HepG2 (cell line): Measurements from ENCODE around the gene SEC24B. TPM values are rescaled to one million over a fixed set of nuclear protein-coding genes. Genes with fewer than 3 reads are reported as not detected.

ENCODE experiments used
- ATAC-seq: fragments of 200-7000 bp; cut with Tn5 transposase; 3 replicates; pipeline ENCODE4 v1.9.1; 2020; ENCODE audit warnings: mild to moderate bottlenecking, moderate library complexity
- BruUV-seq: library from RNA; stranded (reverse); fragments of 400-500 nt; replicated peaks from 2 replicates; lab custom pipeline; 2021; lab: Mats Ljungman, UMichigan
- CTCF ChIA-PET: fragments of 300-600 bp; formaldehyde crosslinking; extraction: SDS; loops from one replicate; lab custom pipeline; 2021; ENCODE audit warnings: low total read pairs, inconsistent platforms, low intra/inter-chr PET ratio; lab: Yijun Ruan, JAX
- POLR2A ChIA-PET: fragments of 350-600 bp; sonication (Branson Sonifier 250); formaldehyde crosslinking; loops from one replicate; lab custom pipeline; 2020; ENCODE audit warnings: antibody characterized with exemption, inconsistent platforms; lab: Yijun Ruan, JAX
- DNase-seq: peaks from one replicate; pipeline ENCODE4 v3.0.0-alpha.2; 2015; ENCODE audit warnings: low spot score
- FAIRE-seq: peaks from 3 replicates; lab custom pipeline; 2011; peaks lifted over from hg19 to GRCh38; lab: Jason Lieb, UNC
- H2AFZ ChIP-seq: one replicate; pipeline ENCODE4 v1.6.1; 2011; ENCODE audit warnings: low read length, inconsistent platforms
- H3K27ac ChIP-seq: fragments of 300-600 bp; 3 replicates; pipeline ENCODE4 v1.8.0; 2011; ENCODE audit warnings: mixed run types, mild to moderate bottlenecking, mixed read lengths, low read length, inconsistent platforms; ENCODE audit not compliant: insufficient read depth; ENCODE audit errors: extremely low read length
- H3K27me3 ChIP-seq, 2 experiments: fragments of 200-600 bp in 1 of 2; 2 replicates in 1 of 2; 3 replicates in 1 of 2; pipeline versions ENCODE4 v1.6.0 to v1.8.0; 2011; ENCODE audit warnings: low read length in 2 of 2, mild to moderate bottlenecking in 2 of 2, moderate library complexity in 2 of 2, inconsistent platforms in 1 of 2; ENCODE audit not compliant: insufficient read depth in 2 of 2, control insufficient read depth in 1 of 2
- H3K36me3 ChIP-seq, 2 experiments: fragments of 200-600 bp in 1 of 2; replicated peaks in 1 of 2; 2 replicates in 1 of 2; 3 replicates in 1 of 2; pipeline versions ENCODE4 v1.5.1 to v1.8.0; 2011; ENCODE audit warnings: low read length in 2 of 2, inconsistent platforms in 1 of 2; ENCODE audit not compliant: insufficient read depth in 2 of 2, control insufficient read depth in 1 of 2
- H3K4me1 ChIP-seq: 2 replicates; pipeline ENCODE4 v1.5.1; 2012; ENCODE audit warnings: low read length, inconsistent platforms; ENCODE audit not compliant: insufficient read depth
- H3K4me2 ChIP-seq: 2 replicates; pipeline ENCODE4 v1.6.0; 2011; ENCODE audit warnings: low read depth, low read length, inconsistent platforms
- H3K4me3 ChIP-seq, 3 experiments: fragments of 200-600 bp in 1 of 3; sonication (generic), shearing (Covaris generic) in 1 of 3; replicated peaks in 1 of 3; 2 replicates each; pipeline ENCODE4 v1.5.1; 2011 to 2016; ENCODE audit warnings: low read length in 3 of 3, inconsistent platforms in 2 of 3, low read depth in 2 of 3, mild to moderate bottlenecking in 2 of 3, control low read depth in 1 of 3, mixed read lengths in 1 of 3; ENCODE audit not compliant: insufficient read depth in 1 of 3
- H3K79me2 ChIP-seq: one replicate; pipeline ENCODE4 v1.6.1; 2011; ENCODE audit warnings: low read length, inconsistent platforms; ENCODE audit not compliant: insufficient read depth
- H3K9ac ChIP-seq: 2 replicates; pipeline ENCODE4 v1.6.0; 2011; ENCODE audit warnings: mild to moderate bottlenecking, low read depth, low read length, inconsistent platforms; ENCODE audit not compliant: insufficient read depth
- H3K9me3 ChIP-seq: 2 replicates; pipeline ENCODE4 v1.5.1; 2012; ENCODE audit warnings: mild to moderate bottlenecking, low read length
- H4K20me1 ChIP-seq: 2 replicates; pipeline ENCODE4 v1.6.0; 2011; ENCODE audit warnings: inconsistent platforms, mild to moderate bottlenecking, low read length, moderate library complexity; ENCODE audit not compliant: insufficient read depth
- FOXO4 ChIP-seq: sonication (generic); formaldehyde crosslinking; conservative IDR thresholded peaks from 2 replicates; pipeline ENCODE4 v1.8.1; 2023; ENCODE audit warnings: missing genetic modification reagents
- GMEB1 ChIP-seq: sonication (generic); formaldehyde crosslinking; IDR thresholded peaks from 2 replicates; pipeline ENCODE4 v1.5.1; 2020; ENCODE audit warnings: missing genetic modification reagents, mild to moderate bottlenecking, borderline replicate concordance
- HDAC1 ChIP-seq: sonication (generic); formaldehyde crosslinking; IDR thresholded peaks from 2 replicates; pipeline ENCODE4 v1.5.1; 2020; ENCODE audit warnings: mild to moderate bottlenecking, missing genetic modification reagents
- IRF1 ChIP-seq: sonication (generic); formaldehyde crosslinking; IDR thresholded peaks from 2 replicates; pipeline ENCODE4 v1.4.0; 2020; ENCODE audit warnings: low read depth, mild to moderate bottlenecking, missing genetic modification reagents
- MTA1 ChIP-seq: sonication (generic); formaldehyde crosslinking; IDR thresholded peaks from 2 replicates; pipeline ENCODE4 v1.4.0; 2020; ENCODE audit warnings: missing genetic modification reagents, mild to moderate bottlenecking, borderline replicate concordance
- PHF21A ChIP-seq: sonication (generic); formaldehyde crosslinking; IDR thresholded peaks from 2 replicates; pipeline ENCODE4 v1.5.0; 2020; ENCODE audit warnings: mild to moderate bottlenecking, missing genetic modification reagents
- PHF8 ChIP-seq: sonication (generic); formaldehyde crosslinking; IDR thresholded peaks from 2 replicates; pipeline ENCODE4 v1.5.0; 2020; ENCODE audit warnings: missing genetic modification reagents
- SOX6 ChIP-seq, 2 experiments: fragments of 450-650 bp in 1 of 2; sonication (generic) in 1 of 2; formaldehyde crosslinking in 1 of 2; IDR thresholded peaks; 2 replicates each; pipeline versions ENCODE4 v1.4.0 to v1.6.1; 2017 to 2020; ENCODE audit warnings: antibody characterized with exemption in 1 of 2, mild to moderate bottlenecking in 1 of 2, missing genetic modification reagents in 1 of 2
- ZFX ChIP-seq: sonication (generic); formaldehyde crosslinking; IDR thresholded peaks from 2 replicates; pipeline ENCODE4 v1.4.0; 2020; ENCODE audit warnings: mild to moderate bottlenecking, low read depth, missing genetic modification reagents, moderate library complexity
- ZMYM4 ChIP-seq: sonication (generic); formaldehyde crosslinking; IDR thresholded peaks from 2 replicates; pipeline ENCODE4 v1.8.1; 2023; ENCODE audit warnings: mild to moderate bottlenecking, missing genetic modification reagents
- ZNF292 ChIP-seq: sonication (generic); formaldehyde crosslinking; IDR thresholded peaks from 2 replicates; pipeline ENCODE4 v1.8.1; 2022; ENCODE audit warnings: mild to moderate bottlenecking, low read depth, missing genetic modification reagents, borderline replicate concordance
- WGBS: methylation state at CpG from one replicate; pipeline ENCODE4 v1.1.6; 2017; ENCODE audit warnings: low lambda C conversion rate; 5-methylcytosine and 5-hydroxymethylcytosine counted together
- in situ Hi-C: cut with HindIII; loops from 2 replicates; pipeline ENCODE4 v1.10.0; 2017; ENCODE audit warnings: low pct_unique_long_range_greater_than_20kb; ENCODE audit not compliant: extremely low pct_ligation_motif_present
- intact Hi-C: fragments of 100-400 bp; cut with micrococcal nuclease; formaldehyde crosslinking; loops from one replicate; pipeline ENCODE4 v1.10.0; 2022; ENCODE audit not compliant: unreplicated experiment
- polyA plus RNA-seq, 8 experiments: library from polyadenylated mRNA; depleted of rRNA in 3 of 8; stranded (reverse) in 7 of 8; unstranded in 1 of 8; fragments of >200 nt; fragmentation: Illumina TruSeq in 4 of 8; extraction: Trizol in 4 of 8; gene quantifications; 2 replicates each; pipeline versions ENCODE4 v1.2.1 to v1.2.3, GENCODE V29; 2011 to 2016; ENCODE audit warnings: low read depth in 4 of 8, missing spikeins in 1 of 8, mixed read lengths in 1 of 8; ENCODE audit not compliant: insufficient read depth in 1 of 8
- total RNA-seq, 5 experiments: library from RNA; depleted of rRNA; stranded (reverse); fragments of >200 nt; fragmentation: Illumina TruSeq; extraction: Trizol; gene quantifications; 2 replicates each; pipeline ENCODE4 v1.2.3, GENCODE V29; 2016; ENCODE audit warnings: low read depth in 1 of 5

Gene SEC24B
- total and polyA plus RNA-seq, 2 of the 13 experiments (the other 11 are each of a cell fraction or from before 2014, with no cell fraction given) = 14.6 to 39.0 TPM

- FAIRE-seq = no peak
- Histone ChIP-seq H3K4me1 (peaks cover 12% of the 10 kb centered on the region), H3K4me3 (peak overlapping the region; percentile 67 to 79 (median 69)), H3K9ac (peak overlapping the region; percentile 57), H3K4me2 (peak overlapping the region; percentile 87), H3K36me3 (no peaks in the 10 kb centered on the region), H3K27ac (peak overlapping the region; percentile 17), H3K9me3 (no peaks in the 10 kb centered on the region), H2AFZ (peak overlapping the region; percentile 52), H3K79me2 (no peaks in the 10 kb centered on the region), H3K27me3 (no peaks in the 10 kb centered on the region), H4K20me1 (no peaks in the 10 kb centered on the region)
- peak; percentile 50 for ATAC-seq
- no peak for DNase-seq
- CTCF ChIA-PET = no interaction called here
- in situ Hi-C loops (loop anchor here (25.0 kb wide), 1 partner anchor 251 kb away; the partner anchor contains the start of genes CFI and GAR1), intact Hi-C loops (loop anchor here (10.0 kb wide), 3 partner anchors 94 to 244 kb away; partner anchors contain the start of gene CFI)
- BruUV-seq = no TSS peak
- no peak for TF ChIP-seq SOX6 (IDR thresholded peaks at IDR 0.05)
- TF ChIP-seq SOX6 (CRISPR knock-in tag; IDR thresholded peaks at IDR 0.05) = peak; percentile 21; the same call in 1 of the 2 replicates
- no peak for TF ChIP-seq IRF1 (CRISPR knock-in tag)
- TF ChIP-seq FOXO4 = no peak
- TF ChIP-seq GMEB1 (CRISPR knock-in tag) = no peak
- TF ChIP-seq PHF21A = no peak
- peak; percentile 22; the same call in 1 of the 2 replicates for TF ChIP-seq PHF8 (CRISPR knock-in tag)
- no peak for TF ChIP-seq HDAC1 (CRISPR knock-in tag)
- TF ChIP-seq ZNF292 = peak; percentile 23; the same call in 1 of the 2 replicates
- peak; percentile 0; the same call in 1 of the 2 replicates for TF ChIP-seq MTA1 (CRISPR knock-in tag)
- TF ChIP-seq ZFX (CRISPR knock-in tag) = peak; percentile 7; the same call in 1 of the 2 replicates
- peak; percentile 20; the same call in 1 of the 2 replicates for TF ChIP-seq ZMYM4 (CRISPR knock-in tag)
- POLR2A ChIA-PET = interaction anchor here (1.0 kb wide), 1 partner anchor 127 kb away, joined by 3 read pairs; no protein-coding TSS in a partner anchor
- WGBS = 2% methylated on average over 22 of the region's 29 CpGs
Observed at GRCh38 chr4:109560687-109561461, 127.3 kb downstream of the SEC24B start.
